RWPE2 (cell line): Measurements from ENCODE around the gene ARMH4.

Experiments used
- ATAC-seq: fragments of 200-7000 bp; cut with Tn5 transposase; 3 replicates; pipeline ENCODE4 v1.9.1; 2021; ENCODE audit warnings: low read depth
- DNase-seq: peaks from one replicate; pipeline ENCODE4 v3.0.0-alpha.2; 2020; ENCODE audit warnings: low spot score
- H3K27ac ChIP-seq: fragments of 450-650 bp; 2 replicates; pipeline ENCODE4 v1.5.1; 2017; ENCODE audit warnings: mild to moderate bottlenecking; ENCODE audit not compliant: poor library complexity, severe bottlenecking
- H3K27me3 ChIP-seq: fragments of 250-450 bp; sonication (Bioruptor Pico); 2 replicates; pipeline ENCODE4 v1.5.1; 2021; ENCODE audit warnings: mild to moderate bottlenecking, moderate library complexity; ENCODE audit not compliant: insufficient read depth, poor library complexity, severe bottlenecking
- H3K36me3 ChIP-seq: fragments of 250-450 bp; sonication (Bioruptor Pico); 2 replicates; pipeline ENCODE4 v1.5.1; 2020; ENCODE audit warnings: low read depth, mild to moderate bottlenecking, moderate library complexity
- H3K4me1 ChIP-seq: fragments of 250-450 bp; sonication (Bioruptor Pico); 2 replicates; pipeline ENCODE4 v1.5.1; 2021; ENCODE audit warnings: mild to moderate bottlenecking, moderate library complexity; ENCODE audit not compliant: insufficient read depth, poor library complexity, severe bottlenecking
- H3K4me3 ChIP-seq: fragments of 250-450 bp; sonication (Bioruptor Pico); 2 replicates; pipeline ENCODE4 v1.5.1; 2021; ENCODE audit warnings: mild to moderate bottlenecking, moderate library complexity; ENCODE audit not compliant: severe bottlenecking
- H3K9me3 ChIP-seq: fragments of 250-450 bp; sonication (Bioruptor Pico); 2 replicates; pipeline ENCODE4 v1.5.1; 2021; ENCODE audit warnings: mild to moderate bottlenecking, moderate library complexity; ENCODE audit not compliant: severe bottlenecking
- CTCF ChIP-seq: fragments of 450-650 bp; IDR thresholded peaks from one replicate; pipeline ENCODE4 v1.5.1; 2017; ENCODE audit warnings: mild to moderate bottlenecking, moderate library complexity; ENCODE audit not compliant: poor library complexity, severe bottlenecking

The ARMH4 gene

GRCh38 chr14:57988445-57988844 is 163.6 kb downstream of the ARMH4 start:
- H3K27me3 ChIP-seq = no peaks in the 10 kb centered on the region
- no peaks in the 10 kb centered on the region for H3K9me3 ChIP-seq
- H3K27ac ChIP-seq = no peak overlapping the region
- DNase-seq (no peak), ATAC-seq (peak; percentile 45; the same call in 1 of the 3 replicates)
- TF ChIP-seq CTCF = no peak
- no peak overlapping the region for H3K4me3 ChIP-seq
- H3K4me1 ChIP-seq = no peaks in the 10 kb centered on the region
- H3K36me3 ChIP-seq = no peaks in the 10 kb centered on the region

DNA sequence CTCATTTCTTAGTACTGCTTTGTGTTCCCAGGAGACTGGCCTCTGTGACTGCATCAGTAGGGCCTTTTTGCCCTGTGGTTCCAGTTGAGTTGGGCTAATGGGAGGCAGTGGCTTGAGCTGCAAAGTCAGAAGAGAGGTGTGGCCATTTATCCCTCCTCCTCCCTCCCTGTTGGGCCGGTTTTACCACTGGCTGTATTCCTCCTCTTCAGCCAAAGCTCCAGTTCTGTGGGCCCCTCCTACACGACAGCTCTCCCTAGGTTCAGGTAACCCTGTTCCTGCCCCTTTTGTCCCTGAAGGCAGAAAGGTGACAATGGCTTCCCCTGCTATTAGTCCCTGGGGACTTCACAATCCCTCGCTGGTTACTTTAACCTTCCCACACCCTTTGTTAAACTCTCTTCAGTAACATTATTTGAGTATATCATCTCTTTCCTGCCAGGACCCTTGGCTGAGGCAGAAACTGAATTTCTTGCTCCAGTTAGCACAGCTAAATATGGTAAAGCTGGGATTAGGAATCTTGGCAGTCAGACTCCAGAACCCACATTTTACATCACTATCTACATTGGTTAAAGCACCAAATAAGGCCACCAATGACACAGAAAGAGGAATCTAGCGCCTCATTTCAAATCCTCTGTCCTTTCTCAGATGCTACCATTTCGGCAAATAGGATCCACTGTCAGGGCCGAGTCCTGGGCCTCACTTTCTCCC is 164.3 kb downstream of the ARMH4 start:
- no peaks in the 10 kb centered on the region for H3K27me3 ChIP-seq
- TF ChIP-seq CTCF = no peak
- no peaks in the 10 kb centered on the region for H3K36me3 ChIP-seq
- H3K4me3 ChIP-seq = no peak overlapping the region
- no peaks in the 10 kb centered on the region for H3K9me3 ChIP-seq
- no peak overlapping the region for H3K27ac ChIP-seq
- ATAC-seq = no peak
- no peaks in the 10 kb centered on the region for H3K4me1 ChIP-seq
- DNase-seq = no peak

DNA sequence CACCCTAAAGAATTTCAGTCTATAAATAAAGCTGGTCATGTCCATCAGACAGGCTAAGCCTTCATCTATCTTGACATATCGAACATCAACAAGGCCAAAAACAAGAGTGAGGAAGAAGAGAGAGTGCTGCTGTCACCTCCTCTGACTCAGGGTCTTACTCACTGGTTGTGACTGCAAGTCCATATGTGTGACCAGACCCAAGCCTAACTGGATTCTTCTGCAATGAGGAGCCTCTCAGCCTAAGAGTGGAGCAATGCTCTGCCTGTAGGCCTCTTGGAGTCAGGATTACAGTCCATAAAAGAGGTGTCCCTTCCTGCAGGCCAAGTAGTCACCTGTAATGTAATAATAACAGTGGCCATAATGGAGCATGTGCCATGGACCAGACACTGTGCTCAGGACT is 165.0 kb downstream of the ARMH4 start:
- Histone ChIP-seq H3K36me3 (no peaks in the 10 kb centered on the region), H3K9me3 (no peaks in the 10 kb centered on the region), H3K4me3 (no peak overlapping the region), H3K27me3 (no peaks in the 10 kb centered on the region), H3K27ac (no peak overlapping the region), H3K4me1 (no peaks in the 10 kb centered on the region)
- ATAC-seq (no peak), DNase-seq (no peak)
- TF ChIP-seq CTCF = no peak

- H3K9me3 ChIP-seq = no peaks in the 10 kb centered on the region
- no peak for TF ChIP-seq CTCF
- ATAC-seq = no peak
- H3K27me3 ChIP-seq = no peaks in the 10 kb centered on the region
- no peak overlapping the region for H3K27ac ChIP-seq
- H3K4me1 ChIP-seq = no peaks in the 10 kb centered on the region
- H3K36me3 ChIP-seq = no peaks in the 10 kb centered on the region
- no peak for DNase-seq
- no peak overlapping the region for H3K4me3 ChIP-seq
Measured at GRCh38 chr14:57982804-57983634, 169.0 kb downstream of the ARMH4 start.
